CD8-positive, alpha-beta memory T cell (primary cell): Measurements from ENCODE around the gene SLC39A11. TPM values are rescaled to one million over a fixed set of nuclear protein-coding genes. Genes with fewer than 3 reads are reported as not detected.
A peak's percentile ranks its signal among the peaks of the same experiment; 100 is the strongest.

Experiments
- CTCF ChIA-PET: fragments of 350-600 bp; sonication (Branson Sonifier 250); formaldehyde crosslinking; loops from one replicate; lab custom pipeline; 2021; ENCODE audit warnings: antibody characterized with exemption; lab: Charles Lee
- POLR2A ChIA-PET: fragments of 350-600 bp; sonication (Branson Sonifier 250); formaldehyde crosslinking; loops from one replicate; lab custom pipeline; 2021; ENCODE audit warnings: antibody characterized with exemption; lab: Charles Lee
- DNase-seq, 5 donors: peaks; one replicate each; pipeline versions ENCODE4 v3.0.0 to v3.0.0-alpha.2; 2020 to 2022; ENCODE audit warnings: mixed read lengths in 1 of 5
- H3K27ac ChIP-seq: one replicate; pipeline ENCODE4 v1.7.0; 2013; ENCODE audit warnings: low read depth, mild to moderate bottlenecking, low read length, moderate library complexity
- H3K27me3 ChIP-seq: 2 replicates; pipeline ENCODE4 v1.7.0; 2013; ENCODE audit warnings: low read length, mild to moderate bottlenecking; ENCODE audit not compliant: insufficient read depth, poor library complexity, severe bottlenecking
- H3K36me3 ChIP-seq: 2 replicates; pipeline ENCODE4 v1.7.0; 2013; ENCODE audit warnings: mild to moderate bottlenecking, low read length, moderate library complexity; ENCODE audit not compliant: insufficient read depth
- H3K4me1 ChIP-seq: 2 replicates; pipeline ENCODE4 v1.7.0; 2013; ENCODE audit warnings: mild to moderate bottlenecking, low read length, moderate library complexity; ENCODE audit not compliant: insufficient read depth
- H3K4me3 ChIP-seq: 2 replicates; pipeline ENCODE4 v1.7.0; 2013; ENCODE audit warnings: mild to moderate bottlenecking, low read length
- H3K9me3 ChIP-seq: 2 replicates; pipeline ENCODE4 v1.7.0; 2013; ENCODE audit warnings: mild to moderate bottlenecking, low read length
- H3K27ac Mint-ChIP-seq, 8 donors: one replicate each; pipeline ENCODE4 v1.8.0; 2020 to 2021; ENCODE audit warnings: mixed read lengths in 8 of 8, mild to moderate bottlenecking in 6 of 8, inconsistent platforms in 3 of 8, moderate library complexity in 3 of 8
- H3K27me3 Mint-ChIP-seq, 2 donors: one replicate each; pipeline ENCODE4 v1.8.0; 2020 to 2021; ENCODE audit warnings: mixed read lengths in 2 of 2, mild to moderate bottlenecking in 1 of 2, moderate library complexity in 1 of 2
- H3K36me3 Mint-ChIP-seq, 3 donors: one replicate each; pipeline ENCODE4 v1.8.0; 2020 to 2021; ENCODE audit warnings: mixed read lengths in 3 of 3, inconsistent platforms in 1 of 3, mild to moderate bottlenecking in 1 of 3
- H3K4me1 Mint-ChIP-seq, 3 donors: one replicate each; pipeline ENCODE4 v1.8.0; 2020 to 2021; ENCODE audit warnings: mixed read lengths in 3 of 3, inconsistent platforms in 1 of 3, mild to moderate bottlenecking in 1 of 3
- H3K4me3 Mint-ChIP-seq, 7 donors: one replicate each; pipeline ENCODE4 v1.8.0; 2020 to 2021; ENCODE audit warnings: mixed read lengths in 7 of 7, mild to moderate bottlenecking in 6 of 7, moderate library complexity in 4 of 7, inconsistent platforms in 2 of 7
- H3K9me3 Mint-ChIP-seq, 5 donors: one replicate each; pipeline ENCODE4 v1.8.0; 2020 to 2022; ENCODE audit warnings: mixed read lengths in 5 of 5, mild to moderate bottlenecking in 3 of 5, moderate library complexity in 2 of 5, inconsistent platforms in 1 of 5
- polyA plus RNA-seq: library from polyadenylated mRNA; unstranded; fragments of 300-500 nt; fragmentation: Illumina TruSeq; gene quantifications from one replicate; pipeline ENCODE4 v1.2.3, GENCODE V29; 2021
- total RNA-seq, 2 experiments: library from RNA; stranded (reverse); gene quantifications; one replicate each; pipeline ENCODE4 v1.2.3, GENCODE V29; 2021

SLC39A11 gene
- total and polyA plus RNA-seq, 3 experiments from 2014 or later = 13.1 to 18.5 (median 17.2) TPM

GRCh38 chr17:72631949-72632684 is 460.4 kb downstream of the SLC39A11 start:
- H3K27me3 ChIP-seq = no peaks in the 10 kb centered on the region
- POLR2A ChIA-PET = no interaction called here
- no peaks in the 10 kb centered on the region for H3K36me3 ChIP-seq
- Mint-ChIP-seq H3K4me1 (peaks cover 11 to 17% (median 16%) of the 10 kb centered on the region in 3 donors), H3K9me3 (peaks cover 0 to 6% (median 0%) of the 10 kb centered on the region in 5 donors), H3K36me3 (peaks cover 0 to 3% (median 0%) of the 10 kb centered on the region in 3 donors), H3K4me3 (no peak overlapping the region), H3K27me3 (peaks cover 0 to under 1% of the 10 kb centered on the region in 2 donors), H3K27ac (no peak overlapping the region)
- H3K9me3 ChIP-seq = no peaks in the 10 kb centered on the region
- H3K27ac ChIP-seq = no peak overlapping the region
- peaks cover 12% of the 10 kb centered on the region for H3K4me1 ChIP-seq
- H3K4me3 ChIP-seq = no peak overlapping the region
- DNase-seq = no peak
- CTCF ChIA-PET = no interaction called here

DNA sequence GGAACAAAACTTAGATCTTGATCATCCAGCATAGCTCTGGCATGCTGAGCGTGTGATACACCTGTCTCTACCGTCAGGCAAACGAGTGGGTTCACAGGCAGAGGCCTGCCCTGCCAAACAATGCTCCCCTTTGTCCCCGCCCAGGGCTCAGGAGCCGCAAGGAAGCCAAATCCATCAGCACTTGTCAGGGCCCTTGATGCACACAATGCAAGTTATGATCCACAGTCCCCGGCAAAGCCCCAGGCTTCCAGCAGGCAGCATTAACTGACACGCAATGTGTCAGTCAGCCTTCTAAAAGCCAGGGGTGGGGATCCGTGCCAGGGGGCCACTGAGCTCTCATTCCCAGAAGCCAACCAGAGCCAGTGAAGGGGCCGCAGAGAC is 460.9 kb downstream of the SLC39A11 start:
- Histone ChIP-seq H3K27me3 (no peaks in the 10 kb centered on the region), H3K4me3 (no peak overlapping the region), H3K36me3 (no peaks in the 10 kb centered on the region), H3K9me3 (no peaks in the 10 kb centered on the region), H3K27ac (no peak overlapping the region), H3K4me1 (peaks cover 12% of the 10 kb centered on the region)
- H3K9me3 Mint-ChIP-seq = peaks cover 0 to 10% (median 1%) of the 10 kb centered on the region in 5 donors
- CTCF ChIA-PET = no interaction called here
- H3K4me3 Mint-ChIP-seq = no peak overlapping the region
- peaks cover 11 to 17% (median 16%) of the 10 kb centered on the region in 3 donors for H3K4me1 Mint-ChIP-seq
- H3K27ac Mint-ChIP-seq = no peak overlapping the region
- no peaks in the 10 kb centered on the region for H3K36me3 Mint-ChIP-seq
- DNase-seq = no peak
- H3K27me3 Mint-ChIP-seq = peaks cover 4 to 6% of the 10 kb centered on the region in 2 donors
- POLR2A ChIA-PET = no interaction called here

GRCh38 chr17:72624652-72625051 is 467.8 kb downstream of the SLC39A11 start:
- ChIA-PET CTCF (no interaction called here), POLR2A (no interaction called here)
- peaks cover 0 to 1% (median 0%) of the 10 kb centered on the region in 3 donors for H3K36me3 Mint-ChIP-seq
- Histone ChIP-seq H3K27ac (no peak overlapping the region), H3K36me3 (no peaks in the 10 kb centered on the region), H3K9me3 (no peaks in the 10 kb centered on the region), H3K4me1 (no peaks in the 10 kb centered on the region), H3K4me3 (no peak overlapping the region), H3K27me3 (peaks cover 11% of the 10 kb centered on the region)
- DNase-seq = no peak
- no peak overlapping the region for H3K27ac Mint-ChIP-seq
- peaks cover 22 to 59% of the 10 kb centered on the region in 2 donors for H3K27me3 Mint-ChIP-seq
- peaks cover 0 to 10% (median 1%) of the 10 kb centered on the region in 5 donors for H3K9me3 Mint-ChIP-seq
- H3K4me1 Mint-ChIP-seq = peaks cover 0 to 2% (median 0%) of the 10 kb centered on the region in 3 donors
- no peak overlapping the region for H3K4me3 Mint-ChIP-seq

DNA sequence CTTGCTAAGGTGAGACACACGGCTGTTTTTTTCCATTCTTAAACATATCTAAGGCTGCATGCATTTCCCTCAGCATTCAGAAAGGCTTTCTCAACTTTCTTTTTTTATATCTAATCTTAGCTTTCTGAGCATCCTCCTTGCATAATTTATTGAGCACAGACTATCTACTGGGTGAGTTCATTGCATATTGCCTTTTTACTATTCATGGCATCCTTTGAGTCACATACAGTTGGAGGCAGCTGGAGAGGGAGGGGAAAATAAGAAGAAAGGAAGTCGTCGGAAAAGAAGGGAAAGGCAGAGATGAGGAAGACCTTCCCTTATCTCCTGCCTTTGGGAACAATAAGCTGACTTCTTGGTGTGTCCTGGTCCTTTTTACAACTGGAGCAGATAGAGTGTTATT is 468.3 kb downstream of the SLC39A11 start:
- CTCF ChIA-PET = no interaction called here
- Histone ChIP-seq H3K9me3 (no peaks in the 10 kb centered on the region), H3K4me1 (no peaks in the 10 kb centered on the region), H3K4me3 (no peak overlapping the region), H3K36me3 (no peaks in the 10 kb centered on the region), H3K27ac (no peak overlapping the region), H3K27me3 (peaks cover 11% of the 10 kb centered on the region)
- Mint-ChIP-seq H3K27me3 (peaks cover 23 to 61% of the 10 kb centered on the region in 2 donors), H3K27ac (no peak overlapping the region), H3K36me3 (peaks cover 0 to 3% (median 0%) of the 10 kb centered on the region in 3 donors), H3K9me3 (peaks cover 0 to 10% (median 1%) of the 10 kb centered on the region in 5 donors), H3K4me1 (peaks cover 0 to 7% (median 0%) of the 10 kb centered on the region in 3 donors), H3K4me3 (no peak overlapping the region)
- DNase-seq = no peak
- POLR2A ChIA-PET = no interaction called here

- peaks cover 0 to 9% (median 0%) of the 10 kb centered on the region in 5 donors for H3K9me3 Mint-ChIP-seq
- H3K27me3 Mint-ChIP-seq = peaks cover 23 to 69% of the 10 kb centered on the region in 2 donors
- DNase-seq = no peak
Observed at GRCh38 chr17:72622661-72623433, 469.6 kb downstream of the SLC39A11 start.

DNA sequence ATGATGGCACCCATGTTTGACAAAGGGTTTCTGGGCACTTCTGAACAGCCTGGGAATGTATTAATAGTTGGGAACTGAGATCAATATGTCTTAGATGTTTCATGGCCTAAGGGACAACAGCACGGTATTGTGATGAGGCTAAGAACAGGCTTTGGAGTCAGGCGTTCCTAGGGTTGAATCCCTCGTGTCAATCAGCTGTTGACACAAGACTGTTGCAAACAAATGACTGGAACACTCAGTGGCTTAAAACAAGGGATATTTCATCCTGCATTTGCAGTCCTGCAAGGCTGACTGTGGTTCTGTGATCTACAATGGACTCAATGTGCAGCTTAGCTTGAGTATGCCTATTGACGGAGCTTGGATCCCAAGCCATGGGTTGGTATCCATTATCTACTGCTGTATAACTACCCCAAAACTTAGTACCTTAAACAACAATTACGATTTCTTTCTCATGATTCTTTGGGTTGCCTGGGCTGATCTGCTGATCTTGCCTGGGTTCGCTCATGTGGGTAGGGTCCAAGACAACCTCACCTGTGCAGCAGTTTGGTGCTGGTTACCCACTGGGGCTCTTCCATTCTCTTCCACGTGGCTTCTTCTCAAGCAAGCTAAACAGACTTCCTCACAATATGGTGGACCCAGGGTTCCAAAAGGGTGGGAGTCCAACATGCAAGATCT is 472.4 kb downstream of the SLC39A11 start:
- Histone ChIP-seq H3K9me3 (no peaks in the 10 kb centered on the region), H3K4me3 (no peak overlapping the region), H3K27me3 (peaks cover 11% of the 10 kb centered on the region), H3K4me1 (peaks cover 5% of the 10 kb centered on the region), H3K27ac (no peak overlapping the region), H3K36me3 (no peaks in the 10 kb centered on the region)
- Mint-ChIP-seq H3K27me3 (peaks cover 20 to 54% of the 10 kb centered on the region in 2 donors), H3K36me3 (peaks cover 0 to 3% (median 0%) of the 10 kb centered on the region in 3 donors), H3K4me1 (peaks cover 10 to 25% (median 18%) of the 10 kb centered on the region in 3 donors), H3K27ac (no peak overlapping the region), H3K9me3 (peaks cover 0 to 4% (median 0%) of the 10 kb centered on the region in 5 donors), H3K4me3 (no peak overlapping the region)
- POLR2A ChIA-PET = no interaction called here
- CTCF ChIA-PET = interaction anchor here (1.0 kb wide), 1 partner anchor 61 kb away, joined by 3 read pairs; no protein-coding TSS in a partner anchor
- no peak for DNase-seq

More at GRCh38 chr17:72622661-72623433, 469.6 kb downstream of the SLC39A11 start:
- H3K9me3 ChIP-seq = no peaks in the 10 kb centered on the region
- peaks cover 5% of the 10 kb centered on the region for H3K4me1 ChIP-seq
- Mint-ChIP-seq H3K4me1 (peaks cover 7 to 16% (median 9%) of the 10 kb centered on the region in 3 donors), H3K27ac (no peak overlapping the region), H3K4me3 (no peak overlapping the region), H3K36me3 (peaks cover 0 to 3% (median 0%) of the 10 kb centered on the region in 3 donors)
- no peaks in the 10 kb centered on the region for H3K36me3 ChIP-seq
- ChIA-PET CTCF (no interaction called here), POLR2A (no interaction called here)
- no peak overlapping the region for H3K4me3 ChIP-seq
- H3K27me3 ChIP-seq = peaks cover 11% of the 10 kb centered on the region
- H3K27ac ChIP-seq = no peak overlapping the region

- peak overlapping the region; percentile 7 to 78 (median 50) for H3K27ac Mint-ChIP-seq
- no peaks in the 10 kb centered on the region for H3K36me3 ChIP-seq
- H3K4me3 Mint-ChIP-seq = peak overlapping the region; percentile 33 to 86 (median 72)
- H3K27me3 ChIP-seq = peaks cover 6% of the 10 kb centered on the region
- CTCF ChIA-PET = interaction anchor here (1.2 kb wide), 1 partner anchor 108 kb away, joined by 3 read pairs; no protein-coding TSS in a partner anchor
- H3K9me3 Mint-ChIP-seq = peaks cover 0 to 5% (median 0%) of the 10 kb centered on the region in 5 donors
- H3K9me3 ChIP-seq = no peaks in the 10 kb centered on the region
- H3K4me1 ChIP-seq = peaks cover 5% of the 10 kb centered on the region
- peak in 3 of 5 donors; percentile 6 to 57 (median 18) for DNase-seq
- peaks cover 0 to 3% (median 0%) of the 10 kb centered on the region in 3 donors for H3K36me3 Mint-ChIP-seq
- H3K4me3 ChIP-seq = peak overlapping the region; percentile 24
- POLR2A ChIA-PET = interaction anchor here (0.5 kb wide), 1 partner anchor 499 kb away, joined by 3 read pairs; no protein-coding TSS in a partner anchor
- H3K4me1 Mint-ChIP-seq = peaks cover 10 to 25% (median 18%) of the 10 kb centered on the region in 3 donors
- H3K27ac ChIP-seq = no peak overlapping the region
- peaks cover 17 to 55% of the 10 kb centered on the region in 2 donors for H3K27me3 Mint-ChIP-seq
Observed at GRCh38 chr17:72618001-72618509, 474.4 kb downstream of the SLC39A11 start.
